ENCODE results near the gene PPP1R14B.

The PPP1R14B gene

DNA sequence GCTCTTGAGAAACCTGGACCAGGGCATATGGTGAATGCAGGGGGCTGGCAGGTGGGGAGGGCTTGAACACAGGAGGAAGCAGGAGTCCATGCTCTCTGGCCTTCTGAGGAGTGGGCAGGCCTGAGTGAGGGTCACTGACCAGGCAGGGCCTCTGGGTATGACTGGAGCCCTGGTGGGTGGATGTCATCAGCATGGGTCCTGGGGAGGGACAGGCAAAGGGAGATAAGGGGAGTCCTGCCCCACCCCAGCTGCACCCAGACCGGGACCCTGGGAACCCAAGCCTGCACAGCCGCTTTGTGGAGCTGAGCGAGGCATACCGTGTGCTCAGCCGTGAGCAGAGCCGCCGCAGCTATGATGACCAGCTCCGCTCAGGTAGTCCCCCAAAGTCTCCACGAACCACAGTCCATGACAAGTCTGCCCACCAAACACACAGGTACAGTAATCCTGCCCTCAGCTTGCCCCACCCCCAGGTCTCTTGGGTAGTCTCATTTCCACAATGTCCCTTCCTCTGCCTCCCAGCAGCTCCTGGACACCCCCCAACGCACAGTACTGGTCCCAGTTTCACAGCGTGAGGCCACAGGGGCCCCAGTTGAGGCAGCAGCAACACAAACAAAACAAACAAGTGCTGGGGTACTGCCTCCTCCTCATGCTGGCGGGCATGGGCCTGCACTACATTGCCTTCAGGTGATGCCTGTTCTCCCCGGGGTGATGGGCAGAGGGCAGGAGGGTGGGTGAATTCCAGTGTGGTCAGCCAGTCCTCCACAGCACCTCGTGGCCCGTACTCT, 14.4 kb downstream of the PPP1R14B start:
- no peak overlapping the region for H3K4me3 ChIP-seq (replicated peaks; ENCODE audit: low read depth, low read length)
- no peak for DNase-seq (ENCODE audit: low read depth)
- no peak for TF ChIP-seq CTCF (IDR thresholded peaks at IDR 0.05; ENCODE audit: low read length, missing control alignments)

- H3K4me3 ChIP-seq (replicated peaks; ENCODE audit: low read depth, low read length), result no peak overlapping the region
- TF ChIP-seq CTCF (IDR thresholded peaks at IDR 0.05; ENCODE audit: low read length, missing control alignments), result no peak
- DNase-seq (ENCODE audit: low read depth), result no peak
Observed at GRCh38 chr11:64231546-64231945, 15.2 kb downstream of the PPP1R14B start.

- TF ChIP-seq CTCF (IDR thresholded peaks at IDR 0.05; ENCODE audit: low read length, missing control alignments), result no peak
- no peak for DNase-seq (ENCODE audit: low read depth)
- peak overlapping the region; percentile 76 for H3K4me3 ChIP-seq (replicated peaks; ENCODE audit: low read depth, low read length)
Observed at GRCh38 chr11:64230985-64231365, 15.8 kb downstream of the PPP1R14B start.

- peak within 1 kb of the TSS; percentile 76 for H3K4me3 ChIP-seq (replicated peaks; ENCODE audit: low read depth, low read length)
- DNase-seq (ENCODE audit: low read depth), result peak; percentile 86
- no peak for TF ChIP-seq CTCF (IDR thresholded peaks at IDR 0.05; ENCODE audit: low read length, missing control alignments)
Observed at GRCh38 chr11:64230171-64230984, 16.4 kb downstream of the PPP1R14B start, which contains the start of gene DNAJC4. Gene DNAJC4 (plus strand): TSS chr11:64230548. CDS start chr11:64230855, 307 bp downstream.

DNA sequence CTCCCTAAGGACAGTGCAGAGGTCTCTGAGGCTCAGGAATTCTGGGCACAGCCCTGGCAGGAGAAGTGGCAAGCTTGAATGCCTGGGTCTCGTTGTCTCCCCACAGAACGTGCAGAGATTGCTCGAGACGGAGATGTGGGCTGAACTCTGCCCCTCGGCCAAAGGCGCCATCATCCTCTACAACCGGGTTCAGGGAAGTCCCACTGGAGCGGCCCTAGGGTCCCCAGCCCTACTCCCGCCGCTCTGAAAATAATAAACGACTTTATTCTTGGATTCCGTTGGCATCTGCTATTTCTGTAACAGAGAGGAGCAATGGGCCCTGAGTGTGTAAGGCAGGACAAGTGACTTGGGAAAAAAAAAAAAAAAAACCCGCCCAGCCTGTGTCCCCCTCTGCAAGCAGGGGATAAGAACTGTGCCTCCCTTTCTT, 17.0 kb downstream of the PPP1R14B start:
- H3K4me3 ChIP-seq (replicated peaks; ENCODE audit: low read depth, low read length), result peak overlapping the region; percentile 76
- TF ChIP-seq CTCF (IDR thresholded peaks at IDR 0.05; ENCODE audit: low read length, missing control alignments), result no peak
- no peak for DNase-seq (ENCODE audit: low read depth)

GRCh38 chr11:64229090-64229743, 17.5 kb downstream of the PPP1R14B start:
- TF ChIP-seq CTCF (IDR thresholded peaks at IDR 0.05; ENCODE audit: low read length, missing control alignments), result no peak
- no peak for DNase-seq (ENCODE audit: low read depth)
- H3K4me3 ChIP-seq (replicated peaks; ENCODE audit: low read depth, low read length), result no peak overlapping the region
